MCF 10A (cell line): ENCODE results near the gene DHX58. TPM values are rescaled to one million over a fixed set of nuclear protein-coding genes. Genes with fewer than 3 reads are reported as not detected.

Source experiments
- BruUV-seq: library from RNA; stranded (reverse); fragments of 400-500 nt; replicated peaks from 2 replicates; lab custom pipeline; 2021; lab: Mats Ljungman, UMichigan
- CTCF ChIA-PET: fragments of 300-600 bp; sonication (Branson Sonifier 250); formaldehyde crosslinking; extraction: SDS; loops from one replicate; lab custom pipeline; 2021; ENCODE audit warnings: antibody characterized with exemption, inconsistent platforms; lab: Yijun Ruan, JAX
- POLR2A ChIA-PET: fragments of 300-600, 350-650 bp; sonication (Branson Sonifier 250); formaldehyde crosslinking; extraction: SDS; loops from one replicate; lab custom pipeline; 2020; ENCODE audit warnings: antibody characterized with exemption, inconsistent platforms; lab: Yijun Ruan, JAX
- DNase-seq: peaks from one replicate; pipeline ENCODE4 v3.0.0-alpha.2; 2018; ENCODE audit not compliant: unreplicated experiment
- H3K27ac Mint-ChIP-seq: one replicate; pipeline ENCODE4 v1.8.0; 2022; ENCODE audit warnings: mild to moderate bottlenecking, low read depth, mixed read lengths; ENCODE audit not compliant: unreplicated experiment
- H3K27me3 Mint-ChIP-seq: one replicate; pipeline ENCODE4 v1.8.0; 2022; ENCODE audit warnings: mixed read lengths; ENCODE audit not compliant: insufficient read depth, unreplicated experiment
- H3K36me3 Mint-ChIP-seq: one replicate; pipeline ENCODE4 v1.8.0; 2022; ENCODE audit warnings: mild to moderate bottlenecking, moderate library complexity, mixed read lengths; ENCODE audit not compliant: insufficient read depth, unreplicated experiment
- H3K4me1 Mint-ChIP-seq: one replicate; pipeline ENCODE4 v1.8.0; 2022; ENCODE audit warnings: mixed read lengths; ENCODE audit not compliant: insufficient read depth, unreplicated experiment
- H3K4me3 Mint-ChIP-seq: one replicate; pipeline ENCODE4 v1.8.0; 2022; ENCODE audit warnings: mild to moderate bottlenecking, moderate library complexity, mixed read lengths; ENCODE audit not compliant: unreplicated experiment
- H3K9me3 Mint-ChIP-seq: one replicate; pipeline ENCODE4 v1.8.0; 2022; ENCODE audit warnings: mixed read lengths; ENCODE audit not compliant: unreplicated experiment
- intact Hi-C: fragments of 100-400 bp; cut with micrococcal nuclease; formaldehyde crosslinking; loops from 2 replicates; pipeline ENCODE4 v1.14.1; 2022
- total RNA-seq: library from RNA; stranded (reverse); gene quantifications from 2 replicates; pipeline ENCODE4 v1.2.3, GENCODE V29; 2022
- TF ChIP-seq, protein P1 (sequence below): fragments of 200-600 bp; IDR thresholded peaks from one replicate; pipeline ENCODE4 v1.8.0; 2022; ENCODE audit warnings: antibody characterized with exemption, mild to moderate bottlenecking; ENCODE audit not compliant: unreplicated experiment

Gene DHX58
- total RNA-seq, 1 experiment from 2014 or later: 2.8 TPM

DNA sequence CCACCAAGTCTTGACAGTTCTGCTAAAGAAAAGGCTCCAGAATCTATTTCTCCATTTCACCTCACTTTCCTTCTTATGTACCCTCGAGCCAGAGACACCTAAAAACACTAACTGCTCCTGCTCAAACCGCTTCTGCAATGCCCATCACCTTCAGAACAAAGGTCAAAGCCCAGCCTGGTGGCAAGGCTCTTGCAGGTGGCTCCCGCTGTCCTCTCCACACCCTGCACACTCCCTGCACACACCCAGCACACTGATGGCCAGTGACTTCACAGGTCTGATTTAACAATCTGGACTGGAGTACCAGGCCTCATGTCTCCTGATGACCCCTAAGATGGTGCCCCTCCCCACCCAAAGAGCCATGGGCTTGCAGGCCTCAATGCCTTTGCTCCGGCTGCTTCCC lies 52.3 kb downstream of the DHX58 start:
- ChIA-PET POLR2A (no interaction called here), CTCF (no interaction called here)
- TF ChIP-seq, protein P1, sequence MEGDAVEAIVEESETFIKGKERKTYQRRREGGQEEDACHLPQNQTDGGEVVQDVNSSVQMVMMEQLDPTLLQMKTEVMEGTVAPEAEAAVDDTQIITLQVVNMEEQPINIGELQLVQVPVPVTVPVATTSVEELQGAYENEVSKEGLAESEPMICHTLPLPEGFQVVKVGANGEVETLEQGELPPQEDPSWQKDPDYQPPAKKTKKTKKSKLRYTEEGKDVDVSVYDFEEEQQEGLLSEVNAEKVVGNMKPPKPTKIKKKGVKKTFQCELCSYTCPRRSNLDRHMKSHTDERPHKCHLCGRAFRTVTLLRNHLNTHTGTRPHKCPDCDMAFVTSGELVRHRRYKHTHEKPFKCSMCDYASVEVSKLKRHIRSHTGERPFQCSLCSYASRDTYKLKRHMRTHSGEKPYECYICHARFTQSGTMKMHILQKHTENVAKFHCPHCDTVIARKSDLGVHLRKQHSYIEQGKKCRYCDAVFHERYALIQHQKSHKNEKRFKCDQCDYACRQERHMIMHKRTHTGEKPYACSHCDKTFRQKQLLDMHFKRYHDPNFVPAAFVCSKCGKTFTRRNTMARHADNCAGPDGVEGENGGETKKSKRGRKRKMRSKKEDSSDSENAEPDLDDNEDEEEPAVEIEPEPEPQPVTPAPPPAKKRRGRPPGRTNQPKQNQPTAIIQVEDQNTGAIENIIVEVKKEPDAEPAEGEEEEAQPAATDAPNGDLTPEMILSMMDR: no peak
- peaks cover 3% of the 10 kb centered on the region for H3K27me3 Mint-ChIP-seq
- no peak overlapping the region for H3K4me3 Mint-ChIP-seq
- no peaks in the 10 kb centered on the region for H3K9me3 Mint-ChIP-seq
- H3K36me3 Mint-ChIP-seq: no peaks in the 10 kb centered on the region
- no peak overlapping the region for H3K27ac Mint-ChIP-seq
- no TSS peak for BruUV-seq
- H3K4me1 Mint-ChIP-seq: no peaks in the 10 kb centered on the region
- no peak for DNase-seq
- intact Hi-C loops: no loop called here

DNA sequence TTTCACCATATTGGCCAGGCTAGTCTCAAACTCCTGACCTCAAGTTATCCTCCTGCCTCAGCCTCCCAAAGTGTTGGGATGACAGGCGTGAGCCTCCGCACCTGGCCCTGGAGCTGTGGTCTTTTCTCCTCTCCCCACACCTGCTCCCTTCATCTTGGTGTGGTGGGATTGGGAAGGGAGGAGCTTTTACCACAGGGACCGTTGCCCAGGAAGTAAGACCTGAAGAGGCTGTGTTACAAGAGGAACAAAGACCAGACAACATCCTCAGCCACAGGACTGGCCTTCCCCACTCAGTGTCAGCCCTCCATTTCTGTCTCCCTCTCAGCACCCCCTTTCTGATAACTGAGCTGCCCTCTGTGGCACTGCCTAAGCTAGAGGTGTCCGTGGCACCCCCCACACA lies 52.7 kb downstream of the DHX58 start:
- H3K9me3 Mint-ChIP-seq: no peaks in the 10 kb centered on the region
- TF ChIP-seq, protein P1: no peak

DNA sequence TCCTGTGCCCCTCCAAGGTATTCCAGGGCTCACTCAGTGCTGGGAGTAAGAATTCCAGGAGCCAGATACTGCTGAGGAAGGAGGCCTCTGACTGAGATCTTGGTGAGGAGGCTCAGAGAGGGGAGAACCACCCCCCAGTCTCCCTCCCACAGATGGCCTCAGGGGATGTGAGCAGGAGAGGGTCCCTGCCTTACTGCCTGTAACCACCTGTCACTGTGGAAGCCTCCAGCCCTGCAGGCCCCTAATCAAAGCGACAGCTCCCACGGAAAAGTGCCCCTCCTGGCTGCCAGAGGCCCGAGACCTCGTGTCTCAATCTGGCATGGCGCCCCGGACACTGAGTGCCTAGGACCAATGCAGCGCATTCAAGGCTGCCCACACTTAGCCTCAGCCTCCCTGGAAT lies 54.5 kb downstream of the DHX58 start:
- Mint-ChIP-seq H3K4me3 (no peak overlapping the region), H3K27ac (peak overlapping the region; percentile 16), H3K27me3 (peaks cover 25% of the 10 kb centered on the region), H3K36me3 (no peaks in the 10 kb centered on the region), H3K4me1 (no peaks in the 10 kb centered on the region), H3K9me3 (no peaks in the 10 kb centered on the region)
- BruUV-seq: no TSS peak
- intact Hi-C loops: no loop called here
- TF ChIP-seq, protein P1: no peak
- ChIA-PET POLR2A (no interaction called here), CTCF (no interaction called here)
- no peak for DNase-seq

More for the DNA sequence above, 52.7 kb downstream of the DHX58 start:
- Mint-ChIP-seq H3K36me3 (no peaks in the 10 kb centered on the region), H3K4me1 (no peaks in the 10 kb centered on the region), H3K27me3 (peaks cover 7% of the 10 kb centered on the region), H3K4me3 (no peak overlapping the region), H3K27ac (no peak overlapping the region)
- no peak for DNase-seq
- ChIA-PET CTCF (interaction anchor here (0.5 kb wide), 1 partner anchor 1250 kb away, joined by 3 read pairs; no protein-coding TSS in a partner anchor), POLR2A (interaction anchor here (0.7 kb wide), 1 partner anchor 43 kb away, joined by 3 read pairs; the partner anchor contains the start of gene DNAJC7)
- intact Hi-C loops: no loop called here
- BruUV-seq: no TSS peak

DNA sequence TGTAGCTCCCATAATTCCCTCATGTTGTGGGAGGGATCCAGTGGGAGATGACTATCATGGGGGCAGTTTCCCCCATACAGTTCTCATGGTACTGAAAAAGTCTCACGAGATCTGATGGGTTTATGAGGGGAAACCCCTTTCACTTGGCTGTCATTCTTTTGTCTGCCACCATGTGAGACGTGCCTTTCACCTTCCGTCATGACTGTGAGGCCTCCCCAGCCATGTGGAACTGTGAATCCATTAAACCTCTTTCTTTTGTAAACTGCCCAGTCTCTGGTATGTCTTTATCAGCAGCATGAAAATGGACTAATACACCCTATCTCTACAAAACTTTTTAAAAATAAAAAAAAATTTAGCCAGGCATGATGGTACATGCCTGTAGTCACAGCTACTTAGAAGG lies 55.9 kb downstream of the DHX58 start:
- DNase-seq: no peak
- peaks cover 33% of the 10 kb centered on the region for H3K27me3 Mint-ChIP-seq
- no peaks in the 10 kb centered on the region for H3K9me3 Mint-ChIP-seq
- intact Hi-C loops: no loop called here
- H3K4me1 Mint-ChIP-seq: peaks cover 3% of the 10 kb centered on the region
- no peak overlapping the region for H3K27ac Mint-ChIP-seq
- no peaks in the 10 kb centered on the region for H3K36me3 Mint-ChIP-seq
- TF ChIP-seq, protein P1: no peak
- no TSS peak for BruUV-seq
- POLR2A ChIA-PET: no interaction called here
- H3K4me3 Mint-ChIP-seq: no peak overlapping the region
- CTCF ChIA-PET: interaction anchor here (0.6 to 1.4 kb wide), 5 partner anchors 12 to 143 kb away, joined by 3 to 5 read pairs (median 4); no protein-coding TSS in a partner anchor
